Ascending aorta (tissue), 2 donors: ENCODE results near the gene RFWD3. TPM values are rescaled to one million over a fixed set of nuclear protein-coding genes. Genes with fewer than 3 reads are reported as not detected.

Experiments used
- DNase-seq, 2 donors: peaks; one replicate each; pipeline ENCODE4 v3.0.0-alpha.2; 2019; ENCODE audit warnings: low spot score in 2 of 2
- H3K27ac ChIP-seq, 2 donors: fragments of 200-600 bp; sonication (generic); one replicate each; pipeline ENCODE4 v1.5.1; 2016 to 2017; ENCODE audit warnings: mild to moderate bottlenecking in 1 of 2
- H3K27me3 ChIP-seq: fragments of 200-600 bp; sonication (generic); one replicate; pipeline ENCODE4 v1.5.1; 2017
- H3K36me3 ChIP-seq, 2 donors: fragments of 200-600 bp; sonication (generic); one replicate each; pipeline ENCODE4 v1.5.1; 2016
- H3K4me1 ChIP-seq, 2 donors: fragments of 200-600 bp; sonication (generic); one replicate each; pipeline ENCODE4 v1.5.1; 2016 to 2017; ENCODE audit warnings: mild to moderate bottlenecking in 1 of 2
- H3K4me3 ChIP-seq, 2 donors: fragments of 200-600 bp; sonication (generic); one replicate each; pipeline ENCODE4 v1.5.1; 2016 to 2017; ENCODE audit warnings: mild to moderate bottlenecking in 1 of 2
- H3K9me3 ChIP-seq, 2 donors: fragments of 200-600 bp; sonication (generic); one replicate each; pipeline ENCODE4 v1.5.1; 2016
- intact Hi-C: fragments of 100-400 bp; cut with DNase I; formaldehyde crosslinking; loops from one replicate; pipeline ENCODE4 v1.15.1; 2023
- total RNA-seq: library from RNA; depleted of rRNA; stranded (reverse); fragments of >200 nt; gene quantifications from one replicate; pipeline ENCODE4 v1.1.0, GENCODE V29; 2016
- TF ChIP-seq, protein P1 (sequence below), 3 experiments: fragments of 200-600 bp in 2 of 3; fragments of 450-650 bp in 1 of 3; sonication (generic) in 2 of 3; IDR thresholded peaks; one replicate each; pipeline ENCODE4 v1.5.1; 2016 to 2019; ENCODE audit warnings: antibody characterized with exemption in 3 of 3, mild to moderate bottlenecking in 1 of 3, moderate library complexity in 1 of 3

RFWD3 gene
- total RNA-seq, 1 donor from 2014 or later: 54.6 TPM

DNA sequence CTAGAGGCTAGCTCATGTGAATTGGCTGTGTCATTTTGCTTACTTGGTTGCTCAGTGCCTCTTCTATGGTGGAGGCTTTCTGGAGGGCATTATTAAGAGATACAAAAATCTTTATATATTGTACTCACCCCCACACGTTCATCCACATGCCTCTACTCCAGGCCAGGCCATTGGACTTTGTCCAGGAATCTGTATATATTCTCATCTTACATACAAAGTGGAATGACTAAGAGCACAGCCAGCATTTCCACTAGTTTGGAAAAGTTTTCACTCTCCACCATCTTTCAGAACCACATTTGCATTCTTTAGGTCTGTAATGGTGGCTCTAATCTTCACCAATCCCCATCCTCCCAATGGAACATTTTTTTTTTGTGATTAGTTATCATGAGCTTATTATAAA lies 55.0 kb downstream of the RFWD3 start:
- H3K27me3 ChIP-seq: no peaks in the 10 kb centered on the region
- no peak for DNase-seq
- no peaks in the 10 kb centered on the region for H3K36me3 ChIP-seq
- TF ChIP-seq, protein P1, sequence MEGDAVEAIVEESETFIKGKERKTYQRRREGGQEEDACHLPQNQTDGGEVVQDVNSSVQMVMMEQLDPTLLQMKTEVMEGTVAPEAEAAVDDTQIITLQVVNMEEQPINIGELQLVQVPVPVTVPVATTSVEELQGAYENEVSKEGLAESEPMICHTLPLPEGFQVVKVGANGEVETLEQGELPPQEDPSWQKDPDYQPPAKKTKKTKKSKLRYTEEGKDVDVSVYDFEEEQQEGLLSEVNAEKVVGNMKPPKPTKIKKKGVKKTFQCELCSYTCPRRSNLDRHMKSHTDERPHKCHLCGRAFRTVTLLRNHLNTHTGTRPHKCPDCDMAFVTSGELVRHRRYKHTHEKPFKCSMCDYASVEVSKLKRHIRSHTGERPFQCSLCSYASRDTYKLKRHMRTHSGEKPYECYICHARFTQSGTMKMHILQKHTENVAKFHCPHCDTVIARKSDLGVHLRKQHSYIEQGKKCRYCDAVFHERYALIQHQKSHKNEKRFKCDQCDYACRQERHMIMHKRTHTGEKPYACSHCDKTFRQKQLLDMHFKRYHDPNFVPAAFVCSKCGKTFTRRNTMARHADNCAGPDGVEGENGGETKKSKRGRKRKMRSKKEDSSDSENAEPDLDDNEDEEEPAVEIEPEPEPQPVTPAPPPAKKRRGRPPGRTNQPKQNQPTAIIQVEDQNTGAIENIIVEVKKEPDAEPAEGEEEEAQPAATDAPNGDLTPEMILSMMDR (IDR thresholded peaks at IDR 0.05): no peak
- no peaks in the 10 kb centered on the region for H3K4me1 ChIP-seq
- H3K9me3 ChIP-seq: no peaks in the 10 kb centered on the region
- no peak overlapping the region for H3K4me3 ChIP-seq
- H3K27ac ChIP-seq: no peak overlapping the region
- intact Hi-C loops: no loop called here

DNA sequence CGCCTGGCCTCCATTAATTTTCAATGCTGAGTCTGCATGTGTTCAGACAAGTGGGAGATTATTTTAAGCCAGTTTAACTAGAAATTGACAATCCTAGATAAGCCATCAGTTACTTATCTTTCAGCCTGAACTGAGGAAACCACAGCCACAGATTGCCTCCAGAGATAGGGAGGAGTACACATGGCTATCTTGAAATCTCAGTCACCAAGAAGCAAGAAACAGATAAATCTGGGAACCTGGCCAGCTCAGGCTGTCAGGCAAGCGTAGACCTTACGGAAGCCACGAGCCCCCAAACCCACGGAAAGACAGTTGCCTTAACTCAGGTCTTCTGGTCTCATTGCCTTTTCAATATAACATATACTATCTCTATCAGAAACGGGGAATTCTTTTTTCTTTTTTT lies 57.7 kb downstream of the RFWD3 start:
- DNase-seq: no peak
- H3K27me3 ChIP-seq: no peaks in the 10 kb centered on the region
- peaks cover 0 to 11% of the 10 kb centered on the region in 2 donors for H3K4me1 ChIP-seq
- TF ChIP-seq, protein P1 (IDR thresholded peaks at IDR 0.05): no peak
- no peak overlapping the region for H3K27ac ChIP-seq
- H3K36me3 ChIP-seq: no peaks in the 10 kb centered on the region
- no peak overlapping the region for H3K4me3 ChIP-seq
- H3K9me3 ChIP-seq: no peaks in the 10 kb centered on the region
- intact Hi-C loops: loop anchor here (5.0 to 10.0 kb wide), 4 partner anchors 58 to 834 kb away; partner anchors contain the start of genes PSMD7 and RFWD3

DNA sequence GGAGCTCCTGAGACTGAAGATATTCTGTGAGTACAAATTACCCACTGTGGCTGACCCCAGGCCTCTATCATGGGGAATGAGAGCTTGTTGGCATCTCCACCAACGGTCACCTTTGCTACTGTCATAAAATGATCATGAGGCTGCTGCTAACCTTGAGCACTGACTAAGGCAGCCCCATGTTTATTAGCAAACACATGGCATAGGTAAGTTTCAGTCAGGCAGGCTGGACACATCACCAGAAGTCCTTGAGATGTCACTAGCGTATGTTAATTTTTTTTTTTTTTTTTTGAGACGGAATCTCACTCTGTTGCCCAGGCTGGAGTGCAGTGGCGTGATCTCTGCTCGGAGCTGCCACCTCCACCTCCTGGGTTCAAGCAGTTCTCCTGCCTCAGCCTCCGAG lies 58.3 kb downstream of the RFWD3 start:
- Histone ChIP-seq H3K4me3 (no peak overlapping the region), H3K36me3 (no peaks in the 10 kb centered on the region), H3K9me3 (no peaks in the 10 kb centered on the region), H3K27me3 (no peaks in the 10 kb centered on the region), H3K4me1 (peaks cover 0 to 11% of the 10 kb centered on the region in 2 donors), H3K27ac (no peak overlapping the region)
- no peak for DNase-seq
- TF ChIP-seq, protein P1 (IDR thresholded peaks at IDR 0.05): no peak
- intact Hi-C loops: loop anchor here (5.0 to 10.0 kb wide), 4 partner anchors 59 to 834 kb away; partner anchors contain the start of genes PSMD7 and RFWD3

DNA sequence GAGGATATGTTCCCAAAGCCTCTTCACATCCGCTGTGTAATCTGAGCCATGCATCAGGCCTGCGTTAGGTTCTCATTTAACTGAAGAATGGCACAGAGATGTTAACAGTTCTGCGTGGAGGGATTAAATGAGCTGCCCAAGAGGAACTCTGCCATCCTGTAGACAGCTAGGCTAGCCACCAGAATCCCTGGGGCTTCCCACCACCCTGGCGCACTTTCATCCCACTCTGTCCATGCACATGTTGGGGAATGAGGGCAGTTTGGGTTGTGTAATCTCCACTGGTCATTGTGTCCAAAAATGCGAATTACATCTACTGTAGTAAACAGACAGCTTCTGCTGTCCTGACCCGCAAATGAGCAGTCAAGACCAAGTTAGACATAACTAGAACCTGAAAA lies 58.7 kb downstream of the RFWD3 start:
- TF ChIP-seq, protein P1 (IDR thresholded peaks at IDR 0.05): no peak
- Histone ChIP-seq H3K27me3 (no peaks in the 10 kb centered on the region), H3K36me3 (no peaks in the 10 kb centered on the region), H3K27ac (peak overlapping the region in 1 of 2 donors; percentile 96), H3K9me3 (no peaks in the 10 kb centered on the region), H3K4me3 (peak overlapping the region in 1 of 2 donors; percentile 88), H3K4me1 (peaks cover 0 to 11% of the 10 kb centered on the region in 2 donors)
- no peak for DNase-seq
- intact Hi-C loops: loop anchor here (5.0 to 10.0 kb wide), 4 partner anchors 59 to 833 kb away; partner anchors contain the start of genes PSMD7 and RFWD3

DNA sequence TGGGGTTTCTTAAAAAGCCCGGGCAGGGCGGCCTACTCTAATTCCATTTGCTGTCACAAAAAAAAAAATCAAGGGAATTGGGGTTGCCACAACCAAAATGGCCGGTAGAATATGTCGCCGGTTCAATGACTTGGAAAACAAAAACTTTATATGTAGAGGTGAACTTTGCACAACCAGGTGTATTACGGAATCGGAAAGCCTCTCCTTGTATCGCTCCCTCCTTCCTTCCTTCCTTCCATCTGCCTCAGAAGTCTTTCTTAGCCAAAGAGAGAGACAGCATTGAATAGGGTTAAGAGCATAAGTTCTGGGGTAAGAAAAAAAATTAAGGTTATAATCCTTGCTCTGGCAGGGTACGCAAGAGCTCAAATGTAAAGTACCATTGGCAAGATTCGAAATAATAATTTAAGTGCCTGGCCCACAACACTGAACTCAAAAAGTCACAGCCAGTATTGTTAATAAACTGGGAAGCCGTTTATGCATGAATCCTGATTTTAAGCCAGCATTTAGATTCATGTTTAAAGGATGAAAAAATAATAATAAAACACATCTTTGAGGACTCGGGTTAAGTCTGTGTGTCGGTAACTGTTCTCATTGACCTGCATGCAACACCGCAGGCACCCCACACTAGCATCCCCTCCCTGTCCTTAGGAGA lies 59.2 kb downstream of the RFWD3 start:
- DNase-seq: no peak
- intact Hi-C loops: loop anchor here (5.0 to 10.0 kb wide), 4 partner anchors 60 to 833 kb away; partner anchors contain the start of genes PSMD7 and RFWD3
- TF ChIP-seq, protein P1 (IDR thresholded peaks at IDR 0.05): no peak
- H3K4me3 ChIP-seq: peak overlapping the region; percentile 88 to 99
- peaks cover 0 to 11% of the 10 kb centered on the region in 2 donors for H3K4me1 ChIP-seq
- H3K27ac ChIP-seq: peak overlapping the region; percentile 96 to 97
- H3K27me3 ChIP-seq: no peaks in the 10 kb centered on the region
- H3K9me3 ChIP-seq: no peaks in the 10 kb centered on the region
- no peaks in the 10 kb centered on the region for H3K36me3 ChIP-seq
